Smooth muscle cell (in vitro differentiated cells): Measurements from ENCODE around the gene LILRA6. TPM values are rescaled to one million over a fixed set of nuclear protein-coding genes. Genes with fewer than 3 reads are reported as not detected.
A peak's percentile ranks its signal among the peaks of the same experiment; 100 is the strongest.

Experiments
- DNase-seq: peaks from one replicate; lab custom pipeline; 2025; ENCODE audit not compliant: unreplicated experiment; lab: John Stamatoyannopoulos, UW
- H2AFZ ChIP-seq: fragments of 200-600 bp; sonication (generic); 2 replicates; pipeline ENCODE4 v1.6.0; 2016; ENCODE audit warnings: antibody characterized with exemption, low read depth, mild to moderate bottlenecking
- H3F3A ChIP-seq: fragments of 200-600 bp; sonication (generic); 2 replicates; pipeline ENCODE4 v1.6.0; 2017; ENCODE audit warnings: antibody characterized with exemption, low read depth
- H3K27ac ChIP-seq: fragments of 200-600 bp; sonication (generic); 2 replicates; pipeline ENCODE4 v1.5.1; 2016; ENCODE audit warnings: low read depth, mild to moderate bottlenecking
- H3K27me3 ChIP-seq: fragments of 200-600 bp; sonication (generic); 2 replicates; pipeline ENCODE4 v1.6.1; 2016; ENCODE audit warnings: low read depth, mild to moderate bottlenecking
- H3K36me3 ChIP-seq: fragments of 200-600 bp; sonication (generic); 2 replicates; pipeline ENCODE4 v1.5.1; 2016; ENCODE audit warnings: low read depth
- H3K4me1 ChIP-seq: fragments of 200-600 bp; sonication (generic); 2 replicates; pipeline ENCODE4 v1.5.1; 2016; ENCODE audit warnings: low read depth
- H3K4me2 ChIP-seq: fragments of 200-600 bp; sonication (generic); 2 replicates; pipeline ENCODE4 v1.6.0; 2016; ENCODE audit warnings: mild to moderate bottlenecking
- H3K4me3 ChIP-seq: fragments of 200-600 bp; sonication (generic); 2 replicates; pipeline ENCODE4 v1.5.1; 2016; ENCODE audit warnings: mild to moderate bottlenecking
- H3K79me2 ChIP-seq: fragments of 200-600 bp; sonication (generic); 2 replicates; pipeline ENCODE4 v1.6.0; 2016; ENCODE audit warnings: low read depth, mild to moderate bottlenecking
- H3K9ac ChIP-seq: fragments of 200-600 bp; sonication (generic); 2 replicates; pipeline ENCODE4 v1.6.0; 2016; ENCODE audit warnings: low read depth
- H3K9me3 ChIP-seq: fragments of 200-600 bp; sonication (generic); replicated peaks from 2 replicates; pipeline ENCODE4 v1.5.1; 2016; ENCODE audit warnings: low read depth
- H4K20me1 ChIP-seq: fragments of 200-600 bp; sonication (generic); 2 replicates; pipeline ENCODE4 v1.6.0; 2016; ENCODE audit warnings: low read depth
- WGBS: methylation state at CpG from one replicate; pipeline ENCODE4 v1.1.7; 2016; ENCODE audit warnings: low lambda C conversion rate; 5-methylcytosine and 5-hydroxymethylcytosine counted together
- polyA plus RNA-seq: library from polyadenylated mRNA; unstranded; fragments of >200 nt; fragmentation: Nextera tagmentation; extraction: Ambion mirVana; gene quantifications from 2 replicates; pipeline ENCODE4 v1.2.1, GENCODE V29; 2016
- total RNA-seq: library from RNA; depleted of rRNA; stranded (reverse); fragments of >200 nt; gene quantifications from 2 replicates; pipeline ENCODE4 v1.2.3, GENCODE V29; 2014
- TF ChIP-seq, protein P1 (sequence below): fragments of 200-600 bp; sonication (generic); IDR thresholded peaks from 2 replicates; pipeline ENCODE4 v1.5.1; 2017; ENCODE audit warnings: borderline replicate concordance, mild to moderate bottlenecking, antibody characterized with exemption; ENCODE audit not compliant: insufficient read depth, poor library complexity, severe bottlenecking

LILRA6 gene
- total and polyA plus RNA-seq, 2 experiments from 2014 or later = not detected

DNA sequence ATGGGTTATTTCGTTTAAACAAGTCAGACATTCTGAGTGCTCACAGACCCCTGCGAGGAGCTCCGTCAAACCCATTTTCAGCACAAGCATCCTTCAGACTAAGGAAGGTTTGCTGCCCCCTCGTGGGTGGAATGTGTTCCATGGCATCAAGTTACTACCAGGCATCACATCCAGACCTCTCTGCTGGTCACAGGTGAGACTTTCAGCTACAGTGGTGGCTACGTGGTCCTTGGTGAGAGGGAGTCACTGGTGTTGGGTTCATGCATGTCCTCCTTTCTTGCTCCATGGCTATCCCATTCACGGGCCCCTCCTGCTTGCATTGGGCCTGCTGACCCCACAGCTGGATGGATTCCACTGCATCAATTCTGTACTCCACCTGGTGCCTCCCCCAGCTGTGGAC is 23.5 kb upstream of the LILRA6 start:
- DNase-seq = peak; percentile 7

GRCh38 chr19:54262470-54262869 is 19.9 kb upstream of the LILRA6 start:
- DNase-seq = no peak
- Histone ChIP-seq H3K4me2 (no peak overlapping the region), H3K36me3 (no peaks in the 10 kb centered on the region), H3K9me3 (no peaks in the 10 kb centered on the region), H3K27ac (no peak overlapping the region), H2AFZ (no peak overlapping the region), H3K4me1 (no peaks in the 10 kb centered on the region), H4K20me1 (no peaks in the 10 kb centered on the region), H3K9ac (no peak overlapping the region), H3K79me2 (no peaks in the 10 kb centered on the region), H3F3A (no peaks in the 10 kb centered on the region), H3K27me3 (peaks cover under 1% of the 10 kb centered on the region), H3K4me3 (no peak overlapping the region)
- 92% methylated on average over 2 of the region's 2 CpGs for WGBS
- TF ChIP-seq, protein P1, sequence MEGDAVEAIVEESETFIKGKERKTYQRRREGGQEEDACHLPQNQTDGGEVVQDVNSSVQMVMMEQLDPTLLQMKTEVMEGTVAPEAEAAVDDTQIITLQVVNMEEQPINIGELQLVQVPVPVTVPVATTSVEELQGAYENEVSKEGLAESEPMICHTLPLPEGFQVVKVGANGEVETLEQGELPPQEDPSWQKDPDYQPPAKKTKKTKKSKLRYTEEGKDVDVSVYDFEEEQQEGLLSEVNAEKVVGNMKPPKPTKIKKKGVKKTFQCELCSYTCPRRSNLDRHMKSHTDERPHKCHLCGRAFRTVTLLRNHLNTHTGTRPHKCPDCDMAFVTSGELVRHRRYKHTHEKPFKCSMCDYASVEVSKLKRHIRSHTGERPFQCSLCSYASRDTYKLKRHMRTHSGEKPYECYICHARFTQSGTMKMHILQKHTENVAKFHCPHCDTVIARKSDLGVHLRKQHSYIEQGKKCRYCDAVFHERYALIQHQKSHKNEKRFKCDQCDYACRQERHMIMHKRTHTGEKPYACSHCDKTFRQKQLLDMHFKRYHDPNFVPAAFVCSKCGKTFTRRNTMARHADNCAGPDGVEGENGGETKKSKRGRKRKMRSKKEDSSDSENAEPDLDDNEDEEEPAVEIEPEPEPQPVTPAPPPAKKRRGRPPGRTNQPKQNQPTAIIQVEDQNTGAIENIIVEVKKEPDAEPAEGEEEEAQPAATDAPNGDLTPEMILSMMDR = no peak

More for the DNA sequence above, 23.5 kb upstream of the LILRA6 start:
- Histone ChIP-seq H3K36me3 (no peaks in the 10 kb centered on the region), H3K4me2 (no peak overlapping the region), H3K27ac (no peak overlapping the region), H4K20me1 (no peaks in the 10 kb centered on the region), H3K9me3 (no peaks in the 10 kb centered on the region), H2AFZ (no peak overlapping the region), H3K4me1 (no peaks in the 10 kb centered on the region), H3K9ac (no peak overlapping the region), H3K79me2 (no peaks in the 10 kb centered on the region), H3K27me3 (peaks cover 9% of the 10 kb centered on the region), H3K4me3 (no peak overlapping the region), H3F3A (no peaks in the 10 kb centered on the region)
- TF ChIP-seq, protein P1 = peak; percentile 73
- 12% methylated on average over 6 of the region's 6 CpGs for WGBS

DNA sequence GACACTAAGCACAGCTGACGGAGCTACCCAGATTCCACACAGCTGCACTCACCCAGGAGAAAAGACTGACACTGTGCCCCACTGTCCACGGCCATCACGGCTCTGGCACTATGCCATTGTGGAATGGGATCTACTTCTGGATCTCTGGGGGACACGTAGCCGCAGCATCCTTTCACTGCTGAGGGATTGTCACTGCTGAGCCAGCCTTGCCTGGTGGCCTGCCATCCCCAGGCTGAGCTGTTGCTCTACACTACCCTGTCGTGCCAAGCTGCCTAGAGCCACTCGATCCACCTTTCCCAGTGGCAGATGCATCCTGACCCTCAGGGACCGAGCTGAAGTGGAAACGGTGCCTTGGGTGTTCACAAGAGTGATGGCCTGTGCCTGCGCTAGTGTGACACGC is 19.5 kb upstream of the LILRA6 start:
- Histone ChIP-seq H3K9ac (no peak overlapping the region), H3K4me1 (no peaks in the 10 kb centered on the region), H4K20me1 (no peaks in the 10 kb centered on the region), H3K4me2 (no peak overlapping the region), H3F3A (no peaks in the 10 kb centered on the region), H3K9me3 (no peaks in the 10 kb centered on the region), H3K27me3 (no peaks in the 10 kb centered on the region), H3K79me2 (no peaks in the 10 kb centered on the region), H3K27ac (no peak overlapping the region), H3K4me3 (no peak overlapping the region), H3K36me3 (no peaks in the 10 kb centered on the region), H2AFZ (no peak overlapping the region)
- WGBS = 88% methylated on average over 11 of the region's 11 CpGs
- DNase-seq = no peak
- TF ChIP-seq, protein P1 = no peak

DNA sequence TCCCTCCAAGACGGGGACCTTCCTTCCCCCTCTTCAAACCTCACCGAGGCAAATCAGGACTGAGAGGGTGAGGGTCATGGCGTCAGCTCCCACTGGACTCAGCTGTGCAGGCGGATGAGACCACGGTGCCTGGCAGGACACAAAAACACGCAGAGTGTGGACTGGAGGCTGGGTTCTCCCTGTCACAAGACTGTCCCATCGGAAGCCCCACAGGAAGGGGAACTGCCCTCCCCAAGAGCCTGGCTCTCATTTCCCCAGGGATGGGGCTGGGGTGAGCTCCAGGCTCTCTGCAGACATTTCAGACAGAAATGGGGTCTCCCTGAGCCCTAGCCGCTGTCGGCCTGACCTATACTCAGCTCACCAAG is 14.5 kb upstream of the LILRA6 start, which contains the start of gene LILRB5:
LILRB5 (minus strand) TSS at position 158 of the 365 bp plus-strand sequence; CDS start at position 78, 80 bp downstream.
- no peak for DNase-seq
- peaks cover 3% of the 10 kb centered on the region for H3K27me3 ChIP-seq
- H3K36me3 ChIP-seq = no peaks in the 10 kb centered on the region
- H3K4me2 ChIP-seq = no peak within 1 kb of the TSS
- no peaks in the 10 kb centered on the region for H4K20me1 ChIP-seq
- no peak within 1 kb of the TSS for H3K9ac ChIP-seq
- 89% methylated on average over 9 of the region's 9 CpGs for WGBS
- TF ChIP-seq, protein P1 = no peak
- no peak within 1 kb of the TSS for H3K27ac ChIP-seq
- H3K4me1 ChIP-seq = no peaks in the 10 kb centered on the region
- no peaks in the 10 kb centered on the region for H3K79me2 ChIP-seq
- H3K4me3 ChIP-seq = no peak within 1 kb of the TSS
- H3K9me3 ChIP-seq = no peaks in the 10 kb centered on the region
- H3F3A ChIP-seq = no peaks in the 10 kb centered on the region
- no peak within 1 kb of the TSS for H2AFZ ChIP-seq
